Lung (tissue), 12 donors: ENCODE measurements around the gene LRTM2. TPM values are rescaled to one million over a fixed set of nuclear protein-coding genes. Genes with fewer than 3 reads are reported as not detected.

ENCODE experiments used
- ATAC-seq: fragments of 200-7000 bp; cut with Tn5 transposase; one replicate; pipeline ENCODE4 v1.9.1; 2020; ENCODE audit warnings: moderate number of reproducible peaks; ENCODE audit not compliant: insufficient read depth, low FRiP score
- DNase-seq, 3 donors: peaks; one replicate each; pipeline ENCODE4 v3.0.0-alpha.2; 2013 to 2017
- H3K27ac ChIP-seq, 2 donors: one replicate each; pipeline ENCODE4 v1.5.1; 2013; ENCODE audit warnings: mild to moderate bottlenecking in 2 of 2, moderate library complexity in 2 of 2, control low read depth in 1 of 2, inconsistent platforms in 1 of 2, low read depth in 1 of 2, low read length in 1 of 2
- H3K27me3 ChIP-seq, 3 donors: one replicate each; pipeline ENCODE4 v1.5.1; 2013; ENCODE audit warnings: low read length in 2 of 3; ENCODE audit not compliant: control insufficient read depth in 3 of 3, insufficient read depth in 3 of 3
- H3K36me3 ChIP-seq, 4 donors: one replicate each; pipeline ENCODE4 v1.5.1; 2013; ENCODE audit warnings: low read length in 4 of 4, mild to moderate bottlenecking in 1 of 4, moderate library complexity in 1 of 4; ENCODE audit not compliant: control insufficient read depth in 4 of 4, insufficient read depth in 4 of 4
- H3K4me1 ChIP-seq, 5 donors: one replicate each; pipeline ENCODE4 v1.5.1; 2013; ENCODE audit warnings: low read length in 5 of 5, mild to moderate bottlenecking in 2 of 5, moderate library complexity in 1 of 5; ENCODE audit not compliant: control insufficient read depth in 5 of 5, insufficient read depth in 5 of 5
- H3K4me3 ChIP-seq: one replicate; pipeline ENCODE4 v1.5.1; 2013; ENCODE audit warnings: mild to moderate bottlenecking, control low read depth, moderate library complexity
- H3K9ac ChIP-seq, 2 donors: one replicate each; pipeline ENCODE4 v1.5.1; 2013; ENCODE audit warnings: low read length in 2 of 2, control low read depth in 1 of 2; ENCODE audit not compliant: insufficient read depth in 1 of 2
- H3K9me3 ChIP-seq, 4 donors: one replicate each; pipeline ENCODE4 v1.5.1; 2013; ENCODE audit warnings: low read length in 3 of 4, mild to moderate bottlenecking in 1 of 4, moderate library complexity in 1 of 4; ENCODE audit not compliant: control insufficient read depth in 4 of 4, insufficient read depth in 3 of 4
- CTCF ChIP-seq: IDR thresholded peaks from 2 replicates; pipeline ENCODE4 v1.5.1; 2012; ENCODE audit warnings: mild to moderate bottlenecking; ENCODE audit errors: control extremely low read depth, extremely low read depth
- WGBS, 2 donors: extraction: QIAGEN DNeasy Blood & Tissue Kit; methylation state at CpG; one replicate each; pipeline ENCODE4 v1.1.7; 2013; 5-methylcytosine and 5-hydroxymethylcytosine counted together
- polyA plus RNA-seq, 2 donors: library from polyadenylated mRNA; stranded (reverse); fragments of 200-250 nt; gene quantifications; one replicate each; pipeline ENCODE4 v1.2.1, GENCODE V29; 2013
- total RNA-seq, 2 donors: library from RNA; depleted of rRNA in 1 of 2; stranded (reverse); fragments of >200 nt in 1 of 2; gene quantifications; one replicate each; pipeline ENCODE4 v1.2.1, GENCODE V29; 2014 to 2021
- donor health status: control.
- donor health status: control.
- donor health status: Bipolar disorder and iron deficiency.
- donor health status: healthy.
- donor health status: DM: yes; HTN: yes; CAD: no.

The LRTM2 gene
- total and polyA plus RNA-seq, 4 donors, result 0.01 to 0.06 TPM; not detected in 2

- peaks cover 0 to 5% (median 0%) of the 10 kb centered on the region in 4 donors for H3K9me3 ChIP-seq
- no peaks in the 10 kb centered on the region for H3K4me1 ChIP-seq
- no peak overlapping the region for H3K9ac ChIP-seq
- H3K36me3 ChIP-seq, result no peaks in the 10 kb centered on the region
- ATAC-seq, result no peak
- H3K27ac ChIP-seq, result no peak overlapping the region
- no peak overlapping the region for H3K4me3 ChIP-seq
- no peak for TF ChIP-seq CTCF
- no peak for DNase-seq
- H3K27me3 ChIP-seq, result peaks cover 0 to 29% (median 3%) of the 10 kb centered on the region in 3 donors
- 56 to 63% methylated on average over 8 of the region's 8 CpGs for WGBS, 2 donors
Measured at GRCh38 chr12:1814266-1814665, 6.1 kb upstream of the LRTM2 start.

DNA sequence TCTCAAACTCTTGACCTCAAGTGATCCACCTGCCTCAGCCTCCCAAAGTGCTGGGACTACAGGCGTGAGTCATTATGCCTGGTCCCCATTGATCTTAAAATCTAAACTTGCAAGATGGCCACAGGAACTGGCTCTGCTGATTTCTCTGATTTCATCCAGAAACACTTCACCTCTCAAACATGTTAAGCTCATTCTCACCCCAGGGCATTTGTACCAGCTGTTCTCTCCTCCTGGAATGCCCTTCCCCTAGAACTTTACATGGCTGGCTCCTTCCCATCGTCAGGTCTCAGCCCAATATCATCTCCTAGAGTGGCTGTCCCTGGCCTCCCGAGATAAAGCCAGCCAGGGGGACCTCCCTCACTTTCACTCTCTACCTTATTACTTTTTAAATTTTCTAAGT, 5.3 kb upstream of the LRTM2 start:
- no peak for TF ChIP-seq CTCF

DNA sequence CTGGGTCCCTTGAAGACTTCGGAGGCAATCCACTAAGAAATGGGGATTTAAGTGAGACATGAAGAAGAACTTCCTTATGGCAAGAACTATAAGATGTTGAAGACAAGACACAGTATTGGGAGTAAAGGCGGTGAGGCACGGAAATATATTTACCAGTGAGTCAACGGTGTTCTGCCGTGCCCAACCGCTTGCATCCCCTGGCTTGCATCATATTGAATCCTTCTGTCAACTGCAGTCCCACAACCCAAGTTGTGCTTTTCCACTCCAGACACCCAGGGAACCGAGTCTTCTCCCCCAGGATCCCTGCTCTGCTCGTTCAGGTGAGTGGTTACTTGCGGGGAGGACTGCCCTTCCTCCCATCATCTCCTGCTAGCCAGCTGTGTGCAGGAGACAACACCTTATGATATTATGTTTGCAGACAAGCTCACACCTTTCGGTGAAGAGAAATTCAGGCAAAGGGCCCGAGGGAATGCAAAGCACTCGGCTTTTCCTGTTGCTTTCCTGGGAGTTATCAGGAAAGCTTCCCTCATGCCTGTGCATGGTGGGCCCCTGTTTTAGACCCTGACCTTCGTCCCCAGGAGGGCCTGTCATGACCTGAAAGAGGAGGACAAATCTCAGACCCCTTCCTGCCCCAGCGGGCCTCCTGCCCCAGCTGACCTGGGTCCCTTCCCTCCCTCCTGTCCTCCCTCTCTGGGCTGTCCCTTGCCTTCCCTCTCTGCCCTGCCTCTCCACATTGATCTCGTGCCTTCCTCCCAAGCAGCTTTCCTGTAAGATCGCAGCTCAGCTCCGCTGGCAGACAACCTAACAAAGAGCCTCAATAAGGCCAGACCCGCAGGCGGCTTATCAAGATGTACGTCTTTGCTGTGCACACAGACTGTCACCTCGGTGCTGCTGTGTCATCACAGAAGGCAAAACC, 4.3 kb upstream of the LRTM2 start:
- Histone ChIP-seq H3K9ac (no peak overlapping the region), H3K27me3 (peaks cover under 1 to 47% (median 18%) of the 10 kb centered on the region in 3 donors), H3K27ac (no peak overlapping the region), H3K9me3 (peaks cover 0 to 5% (median 0%) of the 10 kb centered on the region in 4 donors), H3K4me1 (peaks cover 0 to 2% (median 0%) of the 10 kb centered on the region in 5 donors), H3K4me3 (no peak overlapping the region), H3K36me3 (no peaks in the 10 kb centered on the region)
- no peak for ATAC-seq
- 55 to 71% methylated on average over 21 of the region's 21 CpGs for WGBS, 2 donors
- TF ChIP-seq CTCF, result no peak
- DNase-seq, result no peak

More for the DNA sequence above, 5.3 kb upstream of the LRTM2 start:
- DNase-seq, result no peak
- Histone ChIP-seq H3K27me3 (peaks cover 0 to 38% (median 10%) of the 10 kb centered on the region in 3 donors), H3K9ac (no peak overlapping the region), H3K9me3 (peaks cover 0 to 5% (median 0%) of the 10 kb centered on the region in 4 donors), H3K4me1 (no peaks in the 10 kb centered on the region), H3K36me3 (no peaks in the 10 kb centered on the region), H3K4me3 (no peak overlapping the region), H3K27ac (no peak overlapping the region)
- no peak for ATAC-seq
- WGBS, 2 donors, result 73 to 85% methylated on average over 3 of the region's 3 CpGs
